ENCODE measurements around the gene SEL1L3. TPM values are rescaled to one million over a fixed set of nuclear protein-coding genes. Genes with fewer than 3 reads are reported as not detected.

Gene SEL1L3
- total and polyA plus RNA-seq, 2 donors (not counting 1 experiment from before 2014, with no cell fraction given) = 13.2 to 56.3 TPM

DNA sequence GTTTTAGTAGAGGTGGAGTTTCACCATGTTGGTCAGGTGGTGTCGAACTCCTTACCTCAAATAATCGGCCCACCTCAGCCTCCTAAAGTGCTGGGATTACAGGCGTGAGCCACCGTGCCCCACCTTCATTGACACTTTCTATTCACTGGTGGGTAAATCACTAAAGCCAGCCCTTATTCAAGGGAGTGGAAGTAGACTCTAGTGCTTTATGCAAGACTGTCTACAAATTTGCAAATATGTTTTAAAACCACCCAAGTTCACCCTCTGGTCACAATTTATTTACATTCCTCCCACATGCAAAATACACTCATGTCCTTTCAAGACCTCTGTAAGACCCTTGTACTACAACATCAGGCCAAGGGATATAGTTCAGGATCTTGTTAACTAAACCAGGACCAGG lies 162.1 kb downstream of the SEL1L3 start:
- TF ChIP-seq, protein P1, sequence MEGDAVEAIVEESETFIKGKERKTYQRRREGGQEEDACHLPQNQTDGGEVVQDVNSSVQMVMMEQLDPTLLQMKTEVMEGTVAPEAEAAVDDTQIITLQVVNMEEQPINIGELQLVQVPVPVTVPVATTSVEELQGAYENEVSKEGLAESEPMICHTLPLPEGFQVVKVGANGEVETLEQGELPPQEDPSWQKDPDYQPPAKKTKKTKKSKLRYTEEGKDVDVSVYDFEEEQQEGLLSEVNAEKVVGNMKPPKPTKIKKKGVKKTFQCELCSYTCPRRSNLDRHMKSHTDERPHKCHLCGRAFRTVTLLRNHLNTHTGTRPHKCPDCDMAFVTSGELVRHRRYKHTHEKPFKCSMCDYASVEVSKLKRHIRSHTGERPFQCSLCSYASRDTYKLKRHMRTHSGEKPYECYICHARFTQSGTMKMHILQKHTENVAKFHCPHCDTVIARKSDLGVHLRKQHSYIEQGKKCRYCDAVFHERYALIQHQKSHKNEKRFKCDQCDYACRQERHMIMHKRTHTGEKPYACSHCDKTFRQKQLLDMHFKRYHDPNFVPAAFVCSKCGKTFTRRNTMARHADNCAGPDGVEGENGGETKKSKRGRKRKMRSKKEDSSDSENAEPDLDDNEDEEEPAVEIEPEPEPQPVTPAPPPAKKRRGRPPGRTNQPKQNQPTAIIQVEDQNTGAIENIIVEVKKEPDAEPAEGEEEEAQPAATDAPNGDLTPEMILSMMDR (conservative IDR thresholded peaks at IDR 0.05 in 1 of 2, IDR thresholded peaks at IDR 0.05 in 1 of 2; ENCODE audit: low read depth in 1 of 2, low read length in 2 of 2) = no peak
- TF ChIP-seq EZH2 (IDR thresholded peaks at IDR 0.05; ENCODE audit: low read length, missing control alignments) = no peak
- Histone ChIP-seq H3K4me3 (replicated peaks in 1 of 4; ENCODE audit: control extremely low read depth in 1 of 4, insufficient read depth in 1 of 4, low read depth in 3 of 4, low read length in 4 of 4) (no peak overlapping the region), H3K9ac (ENCODE audit: insufficient read depth, low read length) (no peak overlapping the region), H3K4me2 (ENCODE audit: extremely low read depth, insufficient read depth, low read length) (no peak overlapping the region), H4K20me1 (ENCODE audit: control insufficient read depth, extremely low read depth, insufficient read depth, low read length) (no peaks in the 10 kb centered on the region), H3K79me2 (ENCODE audit: control insufficient read depth, insufficient read depth, low read length) (no peaks in the 10 kb centered on the region), H3K4me1 (ENCODE audit: control insufficient read depth, extremely low read depth, insufficient read depth, low read length) (no peaks in the 10 kb centered on the region), H3K9me3 (ENCODE audit: control insufficient read depth, insufficient read depth, low read depth, low read length) (no peaks in the 10 kb centered on the region), H3K27me3 (ENCODE audit: control insufficient read depth, insufficient read depth, low read length) (no peaks in the 10 kb centered on the region), H3K27ac (ENCODE audit: insufficient read depth, low read length) (no peak overlapping the region), H2AFZ (ENCODE audit: low read length) (no peak overlapping the region), H3K36me3 (ENCODE audit: control insufficient read depth, insufficient read depth, low read length) (no peaks in the 10 kb centered on the region)
- DNase-seq (ENCODE audit: low read depth in 2 of 2) = no peak

DNA sequence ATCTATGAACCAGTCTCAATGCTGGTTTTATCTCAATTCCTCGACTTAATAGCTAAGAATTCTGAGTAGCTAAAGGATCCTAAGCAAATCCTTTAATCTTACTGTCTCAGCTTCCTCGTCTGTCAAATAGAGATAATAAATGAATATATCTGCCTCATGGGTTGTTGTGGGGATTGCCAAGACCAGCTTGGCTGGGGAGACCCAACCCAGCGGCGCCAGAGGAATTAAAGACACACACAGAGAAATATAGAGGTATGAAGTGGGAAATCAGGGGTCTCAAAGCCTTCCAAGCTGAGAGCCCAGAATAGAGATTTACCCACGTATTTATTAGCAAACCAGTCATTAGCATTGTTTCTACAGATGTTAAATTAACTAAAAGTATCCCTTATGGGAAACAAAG lies 165.3 kb downstream of the SEL1L3 start:
- H3K27ac ChIP-seq (ENCODE audit: insufficient read depth, low read length) = no peak overlapping the region
- H3K27me3 ChIP-seq (ENCODE audit: control insufficient read depth, insufficient read depth, low read length) = no peaks in the 10 kb centered on the region
- no peaks in the 10 kb centered on the region for H3K4me1 ChIP-seq (ENCODE audit: control insufficient read depth, extremely low read depth, insufficient read depth, low read length)
- no peak overlapping the region for H3K9ac ChIP-seq (ENCODE audit: insufficient read depth, low read length)
- H2AFZ ChIP-seq (ENCODE audit: low read length) = no peak overlapping the region
- H3K9me3 ChIP-seq (ENCODE audit: control insufficient read depth, insufficient read depth, low read depth, low read length) = no peaks in the 10 kb centered on the region
- H3K4me3 ChIP-seq (replicated peaks in 1 of 4; ENCODE audit: control extremely low read depth in 1 of 4, insufficient read depth in 1 of 4, low read depth in 3 of 4, low read length in 4 of 4) = no peak overlapping the region
- H4K20me1 ChIP-seq (ENCODE audit: control insufficient read depth, extremely low read depth, insufficient read depth, low read length) = no peaks in the 10 kb centered on the region
- H3K36me3 ChIP-seq (ENCODE audit: control insufficient read depth, insufficient read depth, low read length) = no peaks in the 10 kb centered on the region
- DNase-seq (ENCODE audit: low read depth in 2 of 2) = no peak
- TF ChIP-seq, protein P1 (conservative IDR thresholded peaks at IDR 0.05 in 1 of 2, IDR thresholded peaks at IDR 0.05 in 1 of 2; ENCODE audit: low read depth in 1 of 2, low read length in 2 of 2) = no peak
- no peak for TF ChIP-seq EZH2 (IDR thresholded peaks at IDR 0.05; ENCODE audit: low read length, missing control alignments)
- H3K4me2 ChIP-seq (ENCODE audit: extremely low read depth, insufficient read depth, low read length) = no peak overlapping the region
- H3K79me2 ChIP-seq (ENCODE audit: control insufficient read depth, insufficient read depth, low read length) = no peaks in the 10 kb centered on the region

Other genes with a start within 250 kb of the SEL1L3 start
- not detected in 2 replicates for gene SLC34A2, start 207.1 kb downstream of the SEL1L3 start, total RNA-seq
- gene SLC34A2, start 207.1 kb downstream of the SEL1L3 start, polyA plus RNA-seq = not detected in 2 replicates
- gene SMIM20, start 51.2 kb upstream of the SEL1L3 start, total RNA-seq = 48.7 and 71.4 TPM in 2 replicates
- gene SMIM20, start 51.2 kb upstream of the SEL1L3 start, polyA plus RNA-seq = 26.2 and 34.9 TPM in 2 replicates